ENCODE measurements around the gene EXOSC3. TPM values are rescaled to one million over a fixed set of nuclear protein-coding genes. Genes with fewer than 3 reads are reported as not detected.
A peak's percentile ranks its signal among the peaks of the same experiment; 100 is the strongest.
"Not testable (repeated sequence)": the region's sequence is repeated elsewhere in the genome, so short reads cannot be mapped to it uniquely, and the experiment has no call there.

EXOSC3 gene
- total RNA-seq, 1 donor from 2014 or later, result 82.2 TPM

DNA sequence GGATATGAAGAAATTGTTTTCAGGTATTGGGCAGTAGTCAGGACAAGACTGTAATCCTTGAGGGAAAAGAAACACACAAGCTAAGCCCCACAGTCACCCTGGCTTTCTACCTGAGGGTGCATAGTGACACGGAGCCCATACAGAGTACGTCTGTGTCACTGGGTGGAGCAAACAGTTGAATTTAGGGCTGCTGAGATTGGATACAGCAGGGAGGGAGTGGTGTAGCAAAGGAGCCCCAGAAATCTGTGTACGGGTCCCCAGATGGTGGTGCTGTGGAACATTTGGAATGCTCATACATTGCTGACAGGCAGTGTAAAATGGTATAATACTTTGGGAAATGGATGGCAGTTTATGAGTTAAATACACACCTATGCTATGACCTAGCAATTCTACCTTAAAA, 26.1 kb downstream of the EXOSC3 start:
- H3K4me3 Mint-ChIP-seq, result no peak overlapping the region
- TF ChIP-seq, protein P1, sequence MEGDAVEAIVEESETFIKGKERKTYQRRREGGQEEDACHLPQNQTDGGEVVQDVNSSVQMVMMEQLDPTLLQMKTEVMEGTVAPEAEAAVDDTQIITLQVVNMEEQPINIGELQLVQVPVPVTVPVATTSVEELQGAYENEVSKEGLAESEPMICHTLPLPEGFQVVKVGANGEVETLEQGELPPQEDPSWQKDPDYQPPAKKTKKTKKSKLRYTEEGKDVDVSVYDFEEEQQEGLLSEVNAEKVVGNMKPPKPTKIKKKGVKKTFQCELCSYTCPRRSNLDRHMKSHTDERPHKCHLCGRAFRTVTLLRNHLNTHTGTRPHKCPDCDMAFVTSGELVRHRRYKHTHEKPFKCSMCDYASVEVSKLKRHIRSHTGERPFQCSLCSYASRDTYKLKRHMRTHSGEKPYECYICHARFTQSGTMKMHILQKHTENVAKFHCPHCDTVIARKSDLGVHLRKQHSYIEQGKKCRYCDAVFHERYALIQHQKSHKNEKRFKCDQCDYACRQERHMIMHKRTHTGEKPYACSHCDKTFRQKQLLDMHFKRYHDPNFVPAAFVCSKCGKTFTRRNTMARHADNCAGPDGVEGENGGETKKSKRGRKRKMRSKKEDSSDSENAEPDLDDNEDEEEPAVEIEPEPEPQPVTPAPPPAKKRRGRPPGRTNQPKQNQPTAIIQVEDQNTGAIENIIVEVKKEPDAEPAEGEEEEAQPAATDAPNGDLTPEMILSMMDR (conservative IDR thresholded peaks at IDR 0.05), result no peak
- DNase-seq (ENCODE audit: low read depth, low spot score), result no peak
- no peaks in the 10 kb centered on the region for H3K9me3 Mint-ChIP-seq
- H3K27me3 Mint-ChIP-seq (ENCODE audit: low read depth), result no peaks in the 10 kb centered on the region
- H3K4me1 Mint-ChIP-seq, result peaks cover 10% of the 10 kb centered on the region
- no peak overlapping the region for H3K27ac Mint-ChIP-seq (ENCODE audit: unreplicated experiment)
- peaks cover 6% of the 10 kb centered on the region for H3K36me3 Mint-ChIP-seq (ENCODE audit: low read depth)

DNA sequence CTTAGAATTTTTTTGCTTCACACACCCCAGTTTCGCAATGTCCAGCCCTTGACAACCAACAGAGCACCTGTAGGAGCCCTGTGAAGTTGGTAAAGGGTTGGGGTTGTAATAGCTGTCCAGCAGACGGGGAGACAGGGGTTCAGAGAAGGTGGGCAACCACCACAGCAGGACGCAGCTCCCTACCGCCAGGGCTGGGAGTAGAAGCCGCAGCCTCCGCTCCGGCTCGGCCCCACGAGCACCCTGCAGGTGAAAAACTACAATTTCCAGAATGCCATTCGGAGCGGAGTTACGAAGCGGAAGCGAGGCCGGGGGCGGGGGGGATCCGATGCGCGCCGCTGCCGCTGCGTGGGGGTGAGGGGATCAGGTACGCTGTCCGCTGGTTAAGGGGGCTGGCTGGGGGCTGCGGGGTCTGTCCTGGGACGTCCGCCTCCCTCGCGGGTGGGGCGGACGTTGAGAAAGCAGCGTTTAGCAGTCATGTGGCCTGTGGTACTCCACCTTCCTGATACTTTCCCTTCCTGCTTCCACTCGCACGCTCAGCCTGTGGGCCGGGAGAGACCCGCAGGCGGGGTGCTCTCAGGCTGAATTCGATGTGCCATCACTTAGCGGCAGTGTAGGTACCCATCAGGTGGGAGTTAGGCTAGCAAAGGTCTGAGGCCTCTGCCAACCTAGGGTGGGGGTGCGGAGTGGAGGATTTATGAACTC, 31.2 kb downstream of the EXOSC3 start, which contains the start of gene TRMT10B:
Gene TRMT10B, plus strand, starts transcription at position 317 of the 702 bp plus-strand sequence. CDS start 8,127 bp downstream, outside the sequence.
- TF ChIP-seq, protein P1 (conservative IDR thresholded peaks at IDR 0.05), result peak; percentile 31
- Mint-ChIP-seq H3K27ac (ENCODE audit: unreplicated experiment) (peak within 1 kb of the TSS; percentile 93), H3K36me3 (ENCODE audit: low read depth) (no peaks in the 10 kb centered on the region), H3K27me3 (ENCODE audit: low read depth) (no peaks in the 10 kb centered on the region), H3K9me3 (peaks cover 2% of the 10 kb centered on the region), H3K4me3 (peak within 1 kb of the TSS; percentile 95), H3K4me1 (peaks cover 10% of the 10 kb centered on the region)
- peak; percentile 64 for DNase-seq (ENCODE audit: low read depth, low spot score)

DNA sequence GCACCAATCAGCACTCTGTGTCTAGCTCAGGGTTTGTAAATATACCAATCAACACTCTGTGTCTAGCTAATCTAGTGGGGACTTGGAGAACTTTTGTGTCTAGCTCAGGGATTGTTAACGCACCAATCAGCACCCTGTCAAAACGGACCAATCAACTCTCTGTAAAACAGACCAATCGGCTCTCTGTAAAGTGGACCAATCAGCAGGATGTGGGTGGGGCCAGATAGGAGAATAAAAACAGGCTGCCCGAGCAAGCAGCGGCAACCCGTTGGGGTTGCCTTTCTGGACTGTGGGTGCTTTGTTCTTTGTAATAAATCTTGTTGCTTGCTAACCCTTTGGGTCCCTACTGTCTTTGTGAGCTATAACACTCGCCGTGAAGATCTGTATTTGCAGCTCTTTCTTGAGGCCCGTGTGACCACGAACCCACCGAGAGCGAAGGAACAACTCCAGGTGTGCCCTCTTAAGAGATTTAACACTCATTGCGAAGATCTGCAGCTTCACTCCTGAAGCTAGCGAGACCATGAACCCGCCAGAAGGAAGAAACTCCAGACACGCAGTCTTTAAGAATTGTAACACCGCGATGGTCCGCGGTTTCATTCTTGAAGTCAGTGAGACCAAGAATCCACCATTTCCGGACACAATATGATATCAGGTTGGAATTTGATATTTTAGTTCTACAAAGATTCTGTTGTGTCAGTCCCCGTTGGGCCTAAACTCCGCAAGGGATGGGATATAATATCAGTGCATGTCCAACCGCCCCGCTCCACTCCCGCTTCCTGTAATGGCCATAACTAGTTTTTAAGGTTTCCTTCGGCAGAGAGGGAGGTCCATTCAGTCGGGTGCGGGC, 32.0 kb downstream of the EXOSC3 start:
- H3K27ac Mint-ChIP-seq (ENCODE audit: unreplicated experiment), result no peak overlapping the region
- H3K27me3 Mint-ChIP-seq (ENCODE audit: low read depth), result no peaks in the 10 kb centered on the region
- TF ChIP-seq, protein P1 (conservative IDR thresholded peaks at IDR 0.05), result no peak
- peaks cover 2% of the 10 kb centered on the region for H3K9me3 Mint-ChIP-seq
- DNase-seq (ENCODE audit: low read depth, low spot score), result no peak
- peaks cover 10% of the 10 kb centered on the region for H3K4me1 Mint-ChIP-seq
- H3K4me3 Mint-ChIP-seq, result peak overlapping the region; percentile 95
- H3K36me3 Mint-ChIP-seq (ENCODE audit: low read depth), result no peaks in the 10 kb centered on the region

DNA sequence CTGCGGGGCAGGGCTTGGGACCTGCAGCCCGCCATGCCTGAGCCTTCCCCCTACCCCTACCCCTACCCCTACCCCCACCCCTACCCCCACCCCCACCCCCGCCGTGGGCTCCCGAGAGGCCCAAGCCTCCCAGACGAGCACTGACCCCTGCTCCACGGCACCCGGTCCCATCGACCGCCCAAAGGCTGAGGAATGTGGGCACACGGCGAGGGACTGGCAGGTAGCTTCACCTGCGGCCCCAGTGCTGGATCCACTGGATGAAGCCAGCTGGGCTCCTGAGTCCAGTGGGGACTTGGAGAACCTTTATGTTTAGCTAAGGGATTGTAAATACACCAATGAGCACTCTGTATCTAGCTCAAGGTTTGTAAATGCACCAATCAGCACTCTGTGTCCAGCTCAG, 32.8 kb downstream of the EXOSC3 start:
- not testable (repeated sequence) for DNase-seq (ENCODE audit: low read depth, low spot score); H3K4me3 Mint-ChIP-seq; H3K27ac Mint-ChIP-seq (ENCODE audit: unreplicated experiment); H3K27me3 Mint-ChIP-seq (ENCODE audit: low read depth); H3K9me3 Mint-ChIP-seq; H3K36me3 Mint-ChIP-seq (ENCODE audit: low read depth)
- peaks cover 11% of the 10 kb centered on the region for H3K4me1 Mint-ChIP-seq

DNA sequence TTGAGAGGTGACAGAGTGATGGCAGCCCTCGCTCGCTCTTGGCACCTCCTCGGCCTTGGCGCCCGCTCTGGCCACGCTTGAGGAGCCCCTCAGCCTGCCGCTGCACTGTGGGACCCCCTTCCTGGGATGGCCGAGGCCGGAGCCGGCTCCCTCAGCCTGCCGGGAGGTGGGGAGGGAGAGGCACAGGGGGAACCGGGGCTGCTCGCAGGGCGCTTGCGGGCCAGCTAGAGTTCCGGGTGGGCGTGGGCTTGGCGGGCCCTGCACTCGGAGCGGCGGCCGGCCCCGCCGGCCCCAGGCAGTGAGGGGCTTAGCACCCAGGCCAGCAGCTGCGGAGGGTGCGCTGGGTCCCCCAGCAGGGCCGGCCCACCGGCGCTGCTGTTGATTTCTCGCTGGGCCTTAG, 33.2 kb downstream of the EXOSC3 start:
- not testable (repeated sequence) for H3K27me3 Mint-ChIP-seq (ENCODE audit: low read depth); H3K9me3 Mint-ChIP-seq
- H3K4me1 Mint-ChIP-seq, result peaks cover 13% of the 10 kb centered on the region

DNA sequence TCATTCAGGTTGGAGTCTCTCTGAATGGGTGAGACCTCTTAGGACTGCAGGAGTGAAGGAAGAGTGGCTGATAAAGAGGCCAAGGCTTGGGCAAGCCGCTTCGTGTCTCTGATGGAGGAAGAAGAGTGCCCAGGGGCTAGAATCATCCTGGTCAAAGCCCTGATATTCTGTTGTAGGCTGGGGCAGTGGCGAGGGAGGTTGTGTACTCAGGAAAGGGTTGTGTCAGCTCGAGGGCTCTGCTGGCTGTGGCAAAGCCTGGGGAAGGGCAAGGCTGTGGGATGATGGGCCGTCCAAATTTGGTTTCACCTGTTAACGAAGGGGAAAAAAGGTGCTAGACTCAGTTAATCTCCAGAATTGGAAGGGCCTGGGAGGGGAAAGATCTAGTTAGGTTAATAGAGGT, 33.7 kb downstream of the EXOSC3 start:
- Mint-ChIP-seq H3K9me3 (peaks cover 2% of the 10 kb centered on the region), H3K36me3 (ENCODE audit: low read depth) (no peaks in the 10 kb centered on the region), H3K27me3 (ENCODE audit: low read depth) (no peaks in the 10 kb centered on the region), H3K4me3 (peak overlapping the region; percentile 62), H3K4me1 (peaks cover 13% of the 10 kb centered on the region), H3K27ac (ENCODE audit: unreplicated experiment) (no peak overlapping the region)
- no peak for DNase-seq (ENCODE audit: low read depth, low spot score)
- TF ChIP-seq, protein P1 (conservative IDR thresholded peaks at IDR 0.05), result no peak

More for the DNA sequence above, 33.2 kb downstream of the EXOSC3 start:
- DNase-seq (ENCODE audit: low read depth, low spot score); H3K36me3 Mint-ChIP-seq (ENCODE audit: low read depth); H3K27ac Mint-ChIP-seq (ENCODE audit: unreplicated experiment); H3K4me3 Mint-ChIP-seq: not testable (repeated sequence)

All from neural crest cell (in vitro differentiated cells).